Epidermal melanocyte (primary cell): ENCODE data around the gene LZTS3.
"Not testable (repeated sequence)": the region's sequence is repeated elsewhere in the genome, so short reads cannot be mapped to it uniquely, and the experiment has no call there.

Experiments used
- DNase-seq: peaks from one replicate; pipeline ENCODE4 v3.0.0; 2011; ENCODE audit warnings: low spot score; ENCODE audit not compliant: insufficient read length

The LZTS3 gene

GRCh38 chr20:3167738-3168078 is 5.6 kb downstream of the LZTS3 start:
- no peak for DNase-seq

GRCh38 chr20:3166913-3167342 is 6.4 kb downstream of the LZTS3 start:
- DNase-seq: peak; percentile 3

DNA sequence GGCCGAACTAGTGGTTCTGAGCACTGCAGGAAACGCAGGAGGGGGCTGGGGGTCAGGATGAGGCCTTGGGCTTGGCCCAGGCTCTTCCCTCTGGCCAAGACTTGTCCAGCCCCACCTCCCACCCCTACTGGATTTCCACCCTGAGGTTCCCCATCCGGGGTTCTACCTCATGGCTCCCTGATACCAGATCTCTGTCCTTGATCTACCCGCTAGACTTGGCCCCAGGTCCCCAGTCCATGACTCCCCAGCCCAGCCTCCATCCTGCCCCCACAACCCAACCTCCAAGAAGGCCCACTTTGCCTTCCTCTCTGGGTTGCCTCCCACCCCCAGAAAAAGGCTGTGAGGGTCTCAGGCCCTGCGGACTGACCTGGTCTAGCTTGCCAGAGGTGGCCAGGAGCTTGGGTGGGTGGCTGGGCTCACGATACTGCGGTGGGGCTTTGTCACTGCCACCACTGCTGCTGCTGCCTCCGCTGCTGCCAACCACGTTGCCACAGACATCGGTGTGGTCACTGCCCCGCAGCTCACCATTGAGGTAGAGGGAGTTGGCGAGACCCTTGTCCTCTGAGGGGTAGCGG is 6.9 kb downstream of the LZTS3 start:
- peak; percentile 3 for DNase-seq

DNA sequence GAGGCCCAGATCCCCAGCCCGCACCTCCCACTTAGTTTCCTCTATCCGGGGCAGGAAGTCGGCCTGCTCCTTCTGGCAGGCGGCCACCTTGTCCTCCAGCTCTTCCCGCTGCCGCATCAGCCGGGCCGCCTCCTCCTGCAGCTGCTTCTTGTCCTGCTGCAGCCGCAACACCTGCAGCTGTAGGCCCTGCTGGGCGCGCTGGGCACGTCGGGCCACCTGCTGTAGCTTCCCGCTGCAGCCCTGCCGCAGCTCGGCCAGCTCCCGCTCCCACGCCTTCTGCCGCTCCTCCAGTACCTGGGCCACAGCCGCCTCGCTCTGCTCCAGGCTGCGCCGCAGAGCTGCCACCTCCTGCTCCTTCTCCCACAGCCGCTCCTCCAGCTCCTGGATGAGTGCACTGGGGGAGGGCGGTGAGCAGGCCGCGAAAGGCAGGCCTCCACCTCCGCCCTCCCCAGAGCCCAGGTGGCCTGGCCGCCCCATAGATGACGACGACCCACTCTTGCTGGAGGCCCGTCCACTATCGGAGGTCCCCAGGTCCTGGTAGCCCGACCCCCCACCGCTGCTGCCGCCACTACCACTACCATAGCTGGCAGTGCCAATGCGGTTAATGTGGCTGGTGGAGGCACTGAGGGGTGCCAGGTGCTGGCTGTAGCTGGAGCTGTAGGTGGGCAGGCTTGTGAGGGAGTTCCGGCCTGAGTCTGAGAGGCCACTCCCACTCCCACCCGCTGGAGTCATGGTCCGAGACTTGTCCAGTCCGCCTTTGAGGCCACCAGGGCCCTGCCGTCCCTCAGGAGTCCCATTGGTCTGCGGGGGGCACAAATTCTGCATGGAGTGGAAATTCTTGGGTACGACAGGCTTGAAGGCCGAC is 7.6 kb downstream of the LZTS3 start:
- peak; percentile 33 for DNase-seq

GRCh38 chr20:3164763-3165410 is 8.5 kb downstream of the LZTS3 start:
- no peak for DNase-seq

DNA sequence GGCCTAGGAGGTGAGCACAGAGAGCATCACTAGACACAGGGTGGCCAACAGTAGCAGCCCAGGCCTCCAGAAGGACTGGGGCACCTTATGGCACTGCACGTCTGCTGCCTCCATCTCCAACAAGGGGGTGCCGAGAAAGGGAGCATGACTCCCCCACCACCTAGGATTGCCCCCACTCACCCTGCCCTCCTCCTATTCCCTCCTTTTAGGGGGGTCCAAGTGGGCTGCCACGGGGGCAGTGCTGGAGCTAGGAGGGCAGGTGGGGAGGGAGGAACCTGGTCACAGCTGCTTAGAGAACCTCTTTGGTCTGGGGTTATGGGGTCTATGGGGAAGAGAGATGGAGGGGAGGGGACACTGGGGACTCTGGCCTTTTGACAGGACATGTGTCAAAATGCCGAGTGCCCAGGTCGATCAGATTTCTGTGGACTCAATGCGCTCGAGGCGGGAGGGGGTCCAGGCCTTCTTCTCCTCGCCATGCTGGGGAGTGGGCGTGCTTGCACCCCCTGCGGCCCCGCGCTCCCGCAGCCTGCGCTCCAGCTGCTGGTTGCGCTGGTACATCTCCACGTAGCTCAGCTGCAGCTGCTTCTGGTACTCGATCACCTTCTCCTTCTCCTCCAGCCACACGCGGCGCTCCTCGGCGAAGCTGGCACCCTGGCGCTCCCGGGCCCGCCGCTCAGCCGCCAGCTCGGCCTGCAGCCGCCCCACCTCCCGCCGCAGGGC is 9.1 kb downstream of the LZTS3 start:
- no peak for DNase-seq

- no peak for DNase-seq
Observed at GRCh38 chr20:3163099-3164042, 10.0 kb downstream of the LZTS3 start.

GRCh38 chr20:3162080-3162611 is 11.2 kb downstream of the LZTS3 start:
- DNase-seq: no peak

DNA sequence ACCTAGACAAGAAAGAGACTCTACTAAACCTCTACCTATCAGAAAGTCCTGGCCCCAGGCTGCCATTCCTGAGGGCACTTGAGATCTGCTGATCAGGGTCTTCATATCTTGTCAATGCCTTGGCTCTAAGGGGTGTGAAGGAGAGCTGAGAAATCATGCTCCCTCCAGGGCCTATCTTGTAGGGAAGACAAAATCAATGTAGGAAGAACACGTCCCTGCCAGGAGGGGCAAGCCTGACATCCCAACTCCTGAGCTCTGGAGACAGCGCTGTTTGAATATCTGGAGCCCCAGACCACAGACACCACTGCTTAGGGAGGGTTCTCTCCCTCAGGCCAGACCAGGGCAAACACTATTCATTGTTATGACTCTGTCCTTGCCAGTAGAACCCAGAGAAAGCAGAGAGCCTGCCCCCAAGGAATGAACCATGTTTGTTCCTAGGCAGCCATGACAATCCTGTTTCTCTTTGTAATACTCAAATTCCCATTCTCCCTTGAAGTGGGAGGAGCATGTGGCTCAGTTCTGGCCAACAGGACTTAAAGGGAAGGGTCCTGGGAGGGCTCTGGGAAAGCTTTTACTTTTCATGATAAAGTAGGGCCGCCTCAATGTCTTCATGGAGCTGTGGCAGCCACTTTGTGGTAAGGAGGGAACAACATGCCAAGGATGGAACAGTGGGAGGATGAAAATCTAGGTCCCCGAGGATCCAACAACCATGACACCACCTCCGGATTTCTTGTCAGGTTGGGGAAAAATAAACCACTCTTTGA is 11.9 kb downstream of the LZTS3 start:
- no peak for DNase-seq

DNA sequence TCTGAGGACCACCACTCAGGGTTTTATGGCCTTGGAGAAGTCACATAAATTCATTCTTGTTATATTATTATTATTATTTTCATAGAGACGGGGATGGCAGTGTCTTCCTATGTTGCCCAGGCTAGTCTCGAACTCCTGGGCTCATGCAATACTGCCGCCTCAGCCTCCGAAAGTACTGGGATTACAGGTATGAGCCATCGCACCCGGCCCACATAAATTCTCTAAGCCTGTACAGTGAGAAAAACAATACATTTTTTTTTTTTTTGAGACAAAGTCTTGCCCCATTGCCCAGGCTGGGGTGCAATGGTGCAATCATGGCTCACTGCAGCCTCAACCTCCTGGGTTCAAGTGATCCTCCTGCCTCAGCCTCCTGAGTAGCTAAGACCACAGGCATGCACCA is 12.9 kb downstream of the LZTS3 start:
- DNase-seq: no peak

GRCh38 chr20:3158968-3159431 is 14.3 kb downstream of the LZTS3 start:
- DNase-seq: no peak

DNA sequence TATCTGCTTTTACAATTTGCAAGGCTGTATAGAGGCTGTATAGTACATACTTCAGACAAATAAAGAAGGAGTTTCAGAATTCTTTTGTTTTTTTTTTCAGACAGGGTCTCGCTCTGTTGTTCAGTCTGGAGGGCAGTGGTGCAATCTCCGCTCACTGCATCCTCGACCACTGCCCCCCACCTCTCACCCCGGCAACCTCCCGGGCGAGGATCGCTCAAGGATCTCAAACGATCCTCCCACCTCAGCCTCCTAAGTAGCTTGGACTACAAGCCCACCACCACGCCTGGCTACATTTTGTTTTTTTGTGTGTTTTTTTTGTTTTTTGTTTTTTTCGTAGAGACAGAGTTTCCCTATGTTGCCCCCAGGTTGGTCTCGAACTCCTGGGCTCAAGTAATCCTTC is 15.5 kb downstream of the LZTS3 start:
- no peak for DNase-seq

DNA sequence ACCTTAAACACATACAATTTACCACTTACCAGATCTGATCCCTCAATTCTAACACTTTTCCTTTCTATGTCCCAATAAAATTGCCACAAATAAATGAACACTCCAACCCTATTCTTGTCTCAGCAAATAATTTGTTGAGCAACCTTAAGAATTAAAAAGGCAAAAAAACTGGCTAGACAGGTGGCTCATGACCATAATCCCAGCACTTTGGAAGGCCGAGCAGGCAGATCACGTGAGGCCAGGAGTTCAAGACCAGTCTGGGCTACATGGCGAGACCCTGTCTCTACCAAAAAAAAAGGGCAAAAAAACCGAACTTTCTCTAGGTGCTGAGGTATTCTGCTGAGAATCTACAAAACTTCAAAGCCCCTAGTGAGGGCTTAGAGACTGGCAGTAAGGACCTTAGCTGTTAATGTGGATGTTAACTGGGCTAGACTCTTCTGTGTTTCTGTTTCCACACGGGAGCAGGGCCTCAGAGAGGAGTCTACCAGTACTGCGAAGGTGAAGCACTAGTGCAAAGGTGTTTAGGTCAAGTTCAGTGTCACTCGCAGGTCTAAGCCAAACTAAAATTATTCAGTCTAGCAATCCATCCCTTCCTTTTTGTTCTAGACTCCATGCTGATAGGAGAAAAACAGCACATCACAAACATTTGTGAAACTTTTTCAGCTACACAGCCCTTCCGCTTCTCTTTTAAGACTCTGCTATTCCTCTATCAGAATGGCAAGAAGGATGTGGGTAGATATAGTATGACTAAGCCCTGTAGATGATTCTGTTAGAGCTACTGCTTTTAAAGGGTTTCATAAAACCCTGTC is 16.3 kb downstream of the LZTS3 start:
- DNase-seq: no peak

DNA sequence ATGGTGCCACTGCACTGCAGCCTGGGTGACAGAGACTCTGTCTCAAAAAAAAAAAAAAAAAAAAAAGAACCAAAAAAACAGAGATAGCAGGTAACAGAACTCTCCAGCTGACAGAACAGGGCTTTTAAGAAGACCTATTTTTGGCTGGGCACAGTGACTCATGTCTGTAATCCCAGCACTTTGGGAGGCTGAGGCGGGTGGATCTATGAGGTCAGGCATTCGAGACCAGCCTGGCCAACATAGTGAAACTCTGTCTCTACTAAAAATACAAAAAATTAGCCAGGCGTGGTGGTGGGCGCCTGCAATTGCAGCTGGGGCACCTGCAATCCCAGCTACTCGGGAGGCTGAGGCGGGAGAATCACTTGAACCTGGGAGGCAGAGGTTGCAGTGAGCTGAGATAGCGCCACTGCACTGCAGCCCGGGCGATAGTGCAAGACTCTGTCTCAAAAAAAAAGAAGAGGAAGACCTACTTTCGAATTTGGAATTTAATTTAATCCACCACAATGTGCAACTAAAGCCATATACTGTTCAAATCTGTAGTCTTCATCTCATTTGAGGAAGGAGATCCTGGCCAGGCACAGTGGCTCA is 21.2 kb downstream of the LZTS3 start:
- not testable (repeated sequence) for DNase-seq

- no peak for DNase-seq
Observed at GRCh38 chr20:3150908-3151307, 22.4 kb downstream of the LZTS3 start.

GRCh38 chr20:3146732-3147341 is 26.5 kb downstream of the LZTS3 start:
- DNase-seq: no peak

- DNase-seq: no peak
Observed at GRCh38 chr20:3141757-3142156, 31.6 kb downstream of the LZTS3 start.

DNA sequence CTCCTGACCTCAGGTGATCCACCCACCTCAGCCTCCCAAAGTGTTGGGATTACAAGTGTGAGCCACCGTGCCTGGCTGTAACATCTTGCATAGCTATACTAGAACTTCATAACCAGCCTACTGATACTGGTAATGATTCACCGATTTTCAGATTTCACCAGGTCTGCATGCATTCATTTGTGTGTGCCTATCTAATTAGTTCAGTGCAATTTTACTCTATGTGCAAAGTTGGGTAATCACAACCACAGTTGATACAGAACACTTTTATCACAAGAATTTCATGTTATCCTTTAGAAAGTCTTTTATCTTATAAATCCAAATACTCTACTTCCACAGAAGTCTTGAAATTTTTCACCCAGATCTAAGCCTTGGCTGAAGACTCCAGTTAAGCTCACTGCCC is 35.9 kb downstream of the LZTS3 start:
- DNase-seq: no peak
